ENCODE results near the gene CCDC146. TPM values are rescaled to one million over a fixed set of nuclear protein-coding genes. Genes with fewer than 3 reads are reported as not detected.

The CCDC146 gene
- total and polyA plus RNA-seq, 9 of the 15 experiments (the other 6 are each of a cell fraction or from before 2014, with no cell fraction given) = 0.10 to 0.98 (median 0.26) TPM; not detected in 1

DNA sequence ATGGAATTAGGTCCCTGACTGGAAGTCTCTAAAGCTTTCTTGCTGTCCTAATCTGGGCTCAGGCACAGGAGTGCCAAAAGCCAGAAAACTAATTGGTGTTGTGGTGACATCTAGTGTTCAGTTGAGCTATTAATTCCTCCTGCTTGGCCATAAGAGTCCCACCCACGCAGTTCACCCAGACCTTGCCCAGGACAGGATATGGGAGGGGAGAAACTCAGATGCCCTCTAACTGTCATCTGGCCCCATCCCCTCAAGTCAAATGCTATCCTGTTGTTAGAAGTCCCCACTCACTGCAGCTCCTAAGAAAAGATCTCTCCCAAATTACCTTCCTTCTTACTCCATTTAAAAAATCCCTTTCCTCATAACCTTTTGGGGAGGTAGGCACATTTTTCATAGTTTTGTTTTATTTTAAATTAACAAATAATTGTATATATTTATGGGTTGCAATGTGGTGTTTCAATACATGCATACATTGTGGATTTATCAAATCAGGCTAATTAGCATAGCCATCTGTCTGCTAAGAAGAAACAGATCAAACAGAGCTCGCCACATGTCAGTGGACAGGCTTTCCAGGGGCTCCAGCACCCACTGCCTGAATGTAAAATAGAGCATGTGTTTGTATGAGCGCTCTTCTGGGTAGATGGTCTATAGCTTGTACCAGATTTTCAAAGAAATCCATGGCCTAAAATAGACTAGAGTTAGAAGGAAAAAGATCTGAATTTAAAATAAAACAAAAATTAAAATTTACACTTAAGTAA is 209.7 kb downstream of the CCDC146 start (continued):
- TF ChIP-seq, protein P1, sequence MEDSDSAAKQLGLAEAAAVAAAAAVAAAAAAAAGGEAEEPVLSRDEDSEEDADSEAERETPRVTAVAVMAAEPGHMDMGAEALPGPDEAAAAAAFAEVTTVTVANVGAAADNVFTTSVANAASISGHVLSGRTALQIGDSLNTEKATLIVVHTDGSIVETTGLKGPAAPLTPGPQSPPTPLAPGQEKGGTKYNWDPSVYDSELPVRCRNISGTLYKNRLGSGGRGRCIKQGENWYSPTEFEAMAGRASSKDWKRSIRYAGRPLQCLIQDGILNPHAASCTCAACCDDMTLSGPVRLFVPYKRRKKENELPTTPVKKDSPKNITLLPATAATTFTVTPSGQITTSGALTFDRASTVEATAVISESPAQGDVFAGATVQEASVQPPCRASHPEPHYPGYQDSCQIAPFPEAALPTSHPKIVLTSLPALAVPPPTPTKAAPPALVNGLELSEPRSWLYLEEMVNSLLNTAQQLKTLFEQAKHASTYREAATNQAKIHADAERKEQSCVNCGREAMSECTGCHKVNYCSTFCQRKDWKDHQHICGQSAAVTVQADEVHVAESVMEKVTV (CRISPR knock-in tag; IDR thresholded peaks at IDR 0.05) = peak; percentile 70
- TF ChIP-seq, protein P2, sequence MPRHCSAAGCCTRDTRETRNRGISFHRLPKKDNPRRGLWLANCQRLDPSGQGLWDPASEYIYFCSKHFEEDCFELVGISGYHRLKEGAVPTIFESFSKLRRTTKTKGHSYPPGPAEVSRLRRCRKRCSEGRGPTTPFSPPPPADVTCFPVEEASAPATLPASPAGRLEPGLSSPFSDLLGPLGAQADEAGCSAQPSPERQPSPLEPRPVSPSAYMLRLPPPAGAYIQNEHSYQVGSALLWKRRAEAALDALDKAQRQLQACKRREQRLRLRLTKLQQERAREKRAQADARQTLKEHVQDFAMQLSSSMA (CRISPR knock-in tag; IDR thresholded peaks at IDR 0.05) = no peak
- TF ChIP-seq ESRRA (IDR thresholded peaks at IDR 0.05; ENCODE audit: borderline replicate concordance, low read depth) (no peak), FOXK1 (CRISPR knock-in tag; IDR thresholded peaks at IDR 0.05; ENCODE audit: borderline replicate concordance) (no peak), ZNF124 (CRISPR knock-in tag; IDR thresholded peaks at IDR 0.05) (no peak), EGR1 (conservative IDR thresholded peaks at IDR 0.05) (peak; percentile 99), COPS2 (conservative IDR thresholded peaks at IDR 0.05) (no peak), E2F3 (CRISPR knock-in tag; IDR thresholded peaks at IDR 0.05) (no peak), MYC (IDR thresholded peaks at IDR 0.05; ENCODE audit: low read depth, low read length) (0 out of 2 replicates have a peak, but pooled peaks have one; percentile 24), MYC (CRISPR knock-in tag; IDR thresholded peaks at IDR 0.05; ENCODE audit: borderline replicate concordance, low read depth) (no peak), GABPB1 (CRISPR knock-in tag; IDR thresholded peaks at IDR 0.05) (no peak)

All from K562 (cell line).